Posterior vena cava (tissue), 2 donors: ENCODE data around the gene GAB2. TPM values are rescaled to one million over a fixed set of nuclear protein-coding genes. Genes with fewer than 3 reads are reported as not detected.

ENCODE experiments used
- DNase-seq: peaks from one replicate; pipeline ENCODE4 v3.0.0-alpha.2; 2020; ENCODE audit warnings: low spot score
- intact Hi-C, 2 donors: fragments of 100-400 bp; cut with DNase I; formaldehyde crosslinking; loops; one replicate each; pipeline versions ENCODE4 v1.14.1 to v1.14.2; 2022 to 2023
- total RNA-seq, 2 donors: library from RNA; stranded (reverse); fragmentation: NEBNext Ultra II Directional; extraction: Animal tissue kit (Norgen Biotek cat#: 25700); gene quantifications; one replicate each; pipeline ENCODE4 v1.2.1, GENCODE V29; 2021
- donor health status: DM: yes; HTN: yes; CAD: no.
- donor health status: DM: yes; HTN: yes; CAD: no.

The GAB2 gene
- total RNA-seq, 2 donors from 2014 or later: 45.1 to 89.7 TPM

- intact Hi-C loops: loop anchor here (10.0 kb wide), 2 partner anchors 135 to 415 kb away; no protein-coding TSS in a partner anchor
- no peak for DNase-seq
Observed at GRCh38 chr11:78429660-78430059, 12.0 kb upstream of the GAB2 start.

- intact Hi-C loops: loop anchor here (10.0 kb wide), 2 partner anchors 136 to 414 kb away; no protein-coding TSS in a partner anchor
- no peak for DNase-seq
Observed at GRCh38 chr11:78429209-78429608, 11.6 kb upstream of the GAB2 start.

GRCh38 chr11:78428773-78429172, 11.2 kb upstream of the GAB2 start:
- no peak for DNase-seq
- intact Hi-C loops: loop anchor here (10.0 kb wide), 2 partner anchors 136 to 414 kb away; no protein-coding TSS in a partner anchor

DNA sequence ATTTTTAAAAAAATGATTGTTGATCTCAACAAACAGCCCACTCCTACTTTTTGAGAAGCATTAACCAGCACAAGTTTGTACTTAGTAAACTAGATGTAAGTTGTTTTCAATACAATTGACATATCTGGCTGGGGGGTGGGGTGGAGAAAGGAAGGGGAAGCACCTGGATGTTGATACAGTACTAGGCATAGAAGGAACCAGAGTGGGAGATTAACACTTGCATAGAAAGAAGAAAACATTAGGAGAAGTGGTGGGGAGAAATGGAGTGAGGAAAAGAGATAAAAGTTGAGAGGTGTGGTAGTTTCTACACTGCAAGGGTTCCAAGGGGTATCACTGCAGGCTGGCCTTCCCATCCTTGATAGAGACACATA, 10.6 kb upstream of the GAB2 start:
- DNase-seq: no peak
- intact Hi-C loops: loop anchor here (10.0 kb wide), 2 partner anchors 137 to 413 kb away; no protein-coding TSS in a partner anchor

- intact Hi-C loops: loop anchor here (10.0 kb wide), 2 partner anchors 137 to 413 kb away; no protein-coding TSS in a partner anchor
Observed at GRCh38 chr11:78427615-78428265, 10.1 kb upstream of the GAB2 start.

DNA sequence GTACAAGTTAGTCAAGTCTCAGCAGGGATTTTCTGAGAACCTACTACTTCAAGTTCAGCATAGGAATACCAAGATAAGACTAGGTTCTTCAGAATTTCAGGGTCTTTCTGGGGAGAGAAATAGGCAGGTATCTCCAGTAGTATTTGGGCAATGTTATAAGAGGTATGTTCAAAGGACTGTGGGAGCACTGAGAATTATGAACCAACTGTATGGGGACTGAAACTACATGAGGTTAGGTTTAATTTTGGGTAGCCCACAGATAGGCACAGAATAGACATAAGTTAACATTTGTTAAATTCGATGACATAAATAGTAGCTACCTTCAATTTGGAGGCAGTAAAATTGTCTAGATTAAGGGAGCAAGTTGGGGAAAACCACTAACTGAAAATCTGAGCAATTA, 9.2 kb upstream of the GAB2 start:
- intact Hi-C loops: loop anchor here (10.0 kb wide), 2 partner anchors 138 to 412 kb away; no protein-coding TSS in a partner anchor
- DNase-seq: no peak

More at GRCh38 chr11:78427615-78428265, 10.1 kb upstream of the GAB2 start:
- DNase-seq: no peak

- no peak for DNase-seq
- intact Hi-C loops: loop anchor here (10.0 kb wide), 2 partner anchors 139 to 411 kb away; no protein-coding TSS in a partner anchor
Observed at GRCh38 chr11:78425399-78426070, 7.9 kb upstream of the GAB2 start.

DNA sequence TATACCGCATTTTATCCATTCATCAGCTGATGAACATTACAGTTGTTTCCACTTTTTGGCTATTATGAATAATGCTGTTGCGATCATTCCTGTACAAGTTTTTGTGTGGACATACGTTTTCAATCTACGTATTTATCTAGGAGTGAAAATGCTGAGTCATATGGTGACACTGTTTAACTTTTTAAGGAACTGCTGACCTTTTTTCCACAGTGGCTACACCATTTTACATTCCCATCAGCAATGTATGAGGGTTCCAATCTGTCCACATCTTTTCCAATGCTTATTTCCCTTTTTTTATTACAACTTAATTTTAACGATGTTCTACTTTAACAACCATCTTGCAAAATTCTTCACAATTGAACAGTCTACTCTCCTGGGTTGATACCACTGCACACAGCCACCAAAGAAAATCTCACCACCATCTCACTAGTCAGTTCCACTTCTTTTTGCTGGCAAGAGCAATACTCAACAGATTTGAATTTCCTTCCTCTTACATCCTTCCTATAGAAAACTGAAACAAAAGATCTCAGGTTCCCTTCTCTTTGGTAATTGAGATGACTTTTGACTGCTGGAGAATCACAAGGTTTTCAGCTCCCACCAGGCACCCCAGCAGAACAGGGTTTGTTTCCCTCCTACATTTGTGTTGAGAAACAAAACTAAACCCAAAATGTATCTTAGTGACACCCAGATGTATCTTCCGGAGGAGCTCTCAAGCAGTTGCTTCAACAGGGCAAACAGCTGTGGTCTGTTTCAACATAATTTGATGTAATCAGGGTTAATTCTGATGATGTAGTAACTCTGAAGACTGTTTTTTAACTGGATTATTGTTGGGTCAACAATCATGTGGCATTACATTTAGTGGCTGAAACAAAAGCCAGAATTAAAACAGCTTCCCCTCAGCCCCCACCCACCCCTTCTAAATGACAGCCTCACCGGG, 7.0 kb upstream of the GAB2 start:
- no peak for DNase-seq
- intact Hi-C loops: loop anchor here (10.0 kb wide), 2 partner anchors 140 to 410 kb away; no protein-coding TSS in a partner anchor

DNA sequence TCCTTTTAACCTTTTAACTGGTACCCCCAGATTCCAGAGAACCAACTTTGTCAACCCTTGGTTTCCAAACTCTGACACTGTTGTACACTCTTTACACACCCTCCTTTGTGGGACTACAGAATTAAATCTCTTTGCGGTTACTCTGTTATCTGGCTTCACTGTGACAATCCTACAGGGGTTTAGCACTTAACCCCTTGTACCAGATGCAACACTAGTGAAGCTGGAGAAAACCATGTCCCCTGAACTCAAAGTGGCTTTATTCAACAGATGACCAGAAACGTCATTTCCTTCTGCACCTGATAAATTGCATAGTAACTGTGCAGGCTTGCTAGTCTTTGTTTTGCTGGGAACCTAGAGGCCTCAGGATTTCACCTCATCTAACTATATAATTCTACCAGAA, 5.6 kb upstream of the GAB2 start:
- intact Hi-C loops: loop anchor here (10.0 kb wide), 2 partner anchors 142 to 408 kb away; no protein-coding TSS in a partner anchor
- DNase-seq: no peak

DNA sequence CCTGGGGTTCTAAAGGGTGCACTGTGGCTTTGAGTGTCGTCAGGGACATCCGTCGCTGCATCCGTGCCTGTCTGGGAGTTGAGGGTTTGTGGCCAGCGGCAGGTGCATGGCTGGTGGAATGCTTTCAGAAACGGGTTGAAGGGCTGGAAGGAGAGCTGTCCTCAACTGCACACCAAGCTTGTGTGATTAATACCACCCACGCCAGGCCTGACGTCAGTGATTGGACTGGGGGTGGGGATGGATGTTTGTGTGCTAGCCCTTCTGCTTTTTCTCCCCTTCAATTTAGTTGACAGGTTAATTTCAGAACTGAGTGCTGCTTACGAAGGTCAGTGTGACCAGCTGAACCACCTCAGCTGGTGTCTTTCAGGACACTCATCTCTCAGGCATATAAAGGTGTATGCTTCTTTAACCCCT, 3.2 kb upstream of the GAB2 start:
- intact Hi-C loops: loop anchor here (10.0 kb wide), 2 partner anchors 144 to 406 kb away; no protein-coding TSS in a partner anchor
- DNase-seq: peak; percentile 91

- peak; percentile 95 for DNase-seq
- intact Hi-C loops: loop anchor here (10.0 kb wide), 2 partner anchors 144 to 406 kb away; no protein-coding TSS in a partner anchor
Observed at GRCh38 chr11:78420255-78420764, 2.7 kb upstream of the GAB2 start.

DNA sequence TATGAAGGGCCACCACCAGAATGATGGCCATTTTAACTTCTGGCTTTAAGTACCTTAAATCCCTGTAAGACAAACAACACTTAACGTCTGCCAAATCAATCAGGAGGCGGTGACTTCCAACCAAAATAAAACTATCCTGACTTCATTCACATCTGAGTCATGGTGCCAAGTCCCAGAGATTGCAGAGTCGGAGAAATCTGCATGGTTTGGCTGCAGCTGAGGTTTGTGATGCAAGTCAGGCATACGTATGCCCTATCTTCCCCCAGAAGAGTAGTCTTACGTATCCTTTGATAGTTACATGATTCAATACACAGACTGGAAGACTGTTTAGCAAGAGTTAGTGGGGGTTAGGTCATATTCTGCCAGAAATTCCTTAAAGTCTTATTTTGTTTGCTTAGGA, 1.7 kb upstream of the GAB2 start:
- intact Hi-C loops: loop anchor here in 1 of 2 donors (5.0 kb wide), 1 partner anchor 187 kb away; no protein-coding TSS in a partner anchor
- peak; percentile 86 for DNase-seq

GRCh38 chr11:78418584-78419211, 1.1 kb upstream of the GAB2 start:
- intact Hi-C loops: loop anchor here in 1 of 2 donors (5.0 kb wide), 1 partner anchor 186 kb away; no protein-coding TSS in a partner anchor

GRCh38 chr11:78417888-78418583, 416 bp upstream of the GAB2 start:
- peak; percentile 94 for DNase-seq
- intact Hi-C loops: loop anchor here in 1 of 2 donors (5.0 kb wide), 1 partner anchor 186 kb away; no protein-coding TSS in a partner anchor

More at GRCh38 chr11:78418584-78419211, 1.1 kb upstream of the GAB2 start:
- no peak for DNase-seq

- intact Hi-C loops: loop anchor here in 1 of 2 donors (5.0 kb wide), 1 partner anchor 184 kb away; no protein-coding TSS in a partner anchor
- peak; percentile 97 for DNase-seq
Observed at GRCh38 chr11:78416285-78417174, 1.1 kb downstream of the GAB2 start.

DNA sequence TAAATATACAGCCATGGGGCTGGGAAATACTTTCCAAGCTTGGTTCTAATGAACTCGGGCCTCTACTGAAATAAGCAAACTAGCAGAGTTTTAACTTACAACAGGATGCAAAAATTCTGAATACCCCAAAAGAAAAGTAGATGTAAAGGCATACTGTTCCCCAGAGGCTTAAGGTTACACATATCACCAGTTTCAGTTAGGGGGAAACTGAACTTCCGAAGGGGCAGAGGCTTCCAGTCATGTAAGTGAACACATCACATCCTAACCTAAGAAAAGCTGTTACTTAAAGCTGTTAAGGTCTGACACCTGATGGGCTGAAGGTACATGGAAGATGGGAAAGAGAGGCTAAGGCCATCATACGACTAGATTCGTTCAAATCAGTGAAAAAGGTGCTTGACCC, 2.3 kb downstream of the GAB2 start:
- DNase-seq: no peak
- intact Hi-C loops: loop anchor here in 1 of 2 donors (5.0 kb wide), 1 partner anchor 183 kb away; no protein-coding TSS in a partner anchor
